Activated B cell treated with CpG ODN at 0.5 μM for 24 hours (primary cell): Measurements from ENCODE around the gene CAMK2A. TPM values are rescaled to one million over a fixed set of nuclear protein-coding genes. Genes with fewer than 3 reads are reported as not detected.

Experiments
- ATAC-seq: fragments of 200-7000 bp; cut with Tn5 transposase; one replicate; pipeline ENCODE4 v1.10.0; 2021; ENCODE audit warnings: low read depth, mild to moderate bottlenecking, moderate library complexity
- CTCF ChIA-PET: fragments of 350-600 bp; sonication (Branson Sonifier 250); formaldehyde crosslinking; loops from one replicate; lab custom pipeline; 2021; ENCODE audit warnings: antibody characterized with exemption; lab: Charles Lee
- POLR2A ChIA-PET: fragments of 350-600 bp; sonication (Branson Sonifier 250); formaldehyde crosslinking; loops from one replicate; lab custom pipeline; 2021; ENCODE audit warnings: antibody characterized with exemption; lab: Charles Lee
- DNase-seq: peaks from one replicate; pipeline ENCODE4 v3.0.0; 2022
- H3K27ac Mint-ChIP-seq: one replicate; pipeline ENCODE4 v1.8.0; 2020; ENCODE audit warnings: mixed read lengths
- H3K27me3 Mint-ChIP-seq: one replicate; pipeline ENCODE4 v1.8.0; 2021; ENCODE audit warnings: mixed read lengths
- H3K36me3 Mint-ChIP-seq: one replicate; pipeline ENCODE4 v1.8.0; 2021; ENCODE audit warnings: low read depth, mixed read lengths
- H3K4me1 Mint-ChIP-seq: one replicate; pipeline ENCODE4 v1.8.0; 2021; ENCODE audit warnings: mixed read lengths
- H3K4me3 Mint-ChIP-seq: one replicate; pipeline ENCODE4 v1.8.0; 2020; ENCODE audit warnings: mild to moderate bottlenecking, mixed read lengths
- H3K9me3 Mint-ChIP-seq: one replicate; pipeline ENCODE4 v1.8.0; 2020; ENCODE audit warnings: mixed read lengths
- intact Hi-C: fragments of 100-400 bp; cut with micrococcal nuclease; formaldehyde crosslinking; loops from one replicate; pipeline ENCODE4 v1.15.1; 2024
- total RNA-seq: library from RNA; stranded (reverse); gene quantifications from 2 replicates; pipeline ENCODE4 v1.2.3, GENCODE V29; 2022
- TF ChIP-seq, protein P1 (sequence below): fragments of 200-600 bp; IDR thresholded peaks from one replicate; pipeline ENCODE4 v1.8.0; 2022; ENCODE audit warnings: antibody characterized with exemption, mild to moderate bottlenecking

Gene CAMK2A
- total RNA-seq, 1 donor from 2014 or later, result not detected

DNA sequence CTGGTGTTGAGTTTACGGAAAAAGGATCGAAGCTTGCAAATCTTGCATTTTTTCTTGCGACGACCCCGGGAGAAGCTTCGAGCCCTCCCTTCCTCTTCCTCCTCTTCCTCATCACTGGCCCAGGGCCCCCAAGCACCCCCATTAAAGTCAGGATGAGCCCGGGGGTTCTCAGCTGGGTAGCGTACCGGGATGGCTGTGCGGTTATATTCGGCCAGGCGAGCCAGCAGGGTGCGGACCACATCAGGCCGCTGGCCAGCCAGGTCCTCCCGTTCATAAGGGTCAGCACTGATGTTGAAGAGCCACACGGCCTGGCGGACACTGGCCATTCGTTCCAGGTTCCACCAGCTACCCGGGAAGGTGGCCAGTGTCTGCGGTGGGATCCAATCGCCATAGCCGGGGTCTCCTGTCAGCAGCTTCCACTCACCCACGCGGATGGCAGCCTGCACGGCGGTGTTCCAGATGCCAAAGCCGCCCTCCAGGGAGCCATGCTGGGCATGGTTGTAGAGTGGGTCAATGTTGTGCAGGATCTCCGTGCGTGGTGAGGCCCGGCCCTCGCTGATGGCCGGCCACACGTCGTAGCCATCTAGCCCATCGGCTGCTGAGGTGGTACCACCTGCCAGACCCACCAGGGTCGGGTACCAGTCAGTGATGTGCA is 7.8 kb upstream of the CAMK2A start:
- H3K36me3 Mint-ChIP-seq, result no peaks in the 10 kb centered on the region
- TF ChIP-seq, protein P1, sequence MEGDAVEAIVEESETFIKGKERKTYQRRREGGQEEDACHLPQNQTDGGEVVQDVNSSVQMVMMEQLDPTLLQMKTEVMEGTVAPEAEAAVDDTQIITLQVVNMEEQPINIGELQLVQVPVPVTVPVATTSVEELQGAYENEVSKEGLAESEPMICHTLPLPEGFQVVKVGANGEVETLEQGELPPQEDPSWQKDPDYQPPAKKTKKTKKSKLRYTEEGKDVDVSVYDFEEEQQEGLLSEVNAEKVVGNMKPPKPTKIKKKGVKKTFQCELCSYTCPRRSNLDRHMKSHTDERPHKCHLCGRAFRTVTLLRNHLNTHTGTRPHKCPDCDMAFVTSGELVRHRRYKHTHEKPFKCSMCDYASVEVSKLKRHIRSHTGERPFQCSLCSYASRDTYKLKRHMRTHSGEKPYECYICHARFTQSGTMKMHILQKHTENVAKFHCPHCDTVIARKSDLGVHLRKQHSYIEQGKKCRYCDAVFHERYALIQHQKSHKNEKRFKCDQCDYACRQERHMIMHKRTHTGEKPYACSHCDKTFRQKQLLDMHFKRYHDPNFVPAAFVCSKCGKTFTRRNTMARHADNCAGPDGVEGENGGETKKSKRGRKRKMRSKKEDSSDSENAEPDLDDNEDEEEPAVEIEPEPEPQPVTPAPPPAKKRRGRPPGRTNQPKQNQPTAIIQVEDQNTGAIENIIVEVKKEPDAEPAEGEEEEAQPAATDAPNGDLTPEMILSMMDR, result no peak
- no peak overlapping the region for H3K4me3 Mint-ChIP-seq
- CTCF ChIA-PET, result no interaction called here
- H3K27me3 Mint-ChIP-seq, result peaks cover 22% of the 10 kb centered on the region
- no peaks in the 10 kb centered on the region for H3K9me3 Mint-ChIP-seq
- POLR2A ChIA-PET, result no interaction called here
- intact Hi-C loops, result no loop called here
- H3K27ac Mint-ChIP-seq, result no peak overlapping the region
- no peaks in the 10 kb centered on the region for H3K4me1 Mint-ChIP-seq
- ATAC-seq (no peak), DNase-seq (no peak)

DNA sequence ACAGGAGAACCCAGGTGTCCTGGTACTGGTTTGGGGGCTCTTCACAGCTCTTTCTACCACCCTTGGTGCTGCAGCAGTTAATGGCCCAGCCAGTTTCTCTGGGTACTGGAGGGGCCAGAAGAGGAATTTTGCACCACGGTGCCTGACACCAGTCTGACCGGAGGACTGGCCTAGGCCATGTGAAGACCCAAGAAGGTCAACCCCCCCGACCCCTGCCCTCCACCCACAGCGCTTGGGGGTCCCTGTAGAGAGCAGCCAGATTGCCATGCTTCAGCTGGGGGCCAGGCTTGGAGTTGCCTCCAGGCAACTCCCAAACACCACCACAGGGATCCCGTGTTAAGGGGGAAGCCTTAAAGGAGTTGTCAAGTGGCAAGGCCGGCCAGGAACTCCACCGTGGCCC is 6.9 kb upstream of the CAMK2A start:
- ChIA-PET POLR2A (no interaction called here), CTCF (no interaction called here)
- Mint-ChIP-seq H3K27me3 (peaks cover 19% of the 10 kb centered on the region), H3K4me1 (no peaks in the 10 kb centered on the region), H3K36me3 (no peaks in the 10 kb centered on the region), H3K4me3 (no peak overlapping the region), H3K27ac (no peak overlapping the region), H3K9me3 (no peaks in the 10 kb centered on the region)
- intact Hi-C loops, result no loop called here
- ATAC-seq (no peak), DNase-seq (no peak)
- TF ChIP-seq, protein P1, result no peak

DNA sequence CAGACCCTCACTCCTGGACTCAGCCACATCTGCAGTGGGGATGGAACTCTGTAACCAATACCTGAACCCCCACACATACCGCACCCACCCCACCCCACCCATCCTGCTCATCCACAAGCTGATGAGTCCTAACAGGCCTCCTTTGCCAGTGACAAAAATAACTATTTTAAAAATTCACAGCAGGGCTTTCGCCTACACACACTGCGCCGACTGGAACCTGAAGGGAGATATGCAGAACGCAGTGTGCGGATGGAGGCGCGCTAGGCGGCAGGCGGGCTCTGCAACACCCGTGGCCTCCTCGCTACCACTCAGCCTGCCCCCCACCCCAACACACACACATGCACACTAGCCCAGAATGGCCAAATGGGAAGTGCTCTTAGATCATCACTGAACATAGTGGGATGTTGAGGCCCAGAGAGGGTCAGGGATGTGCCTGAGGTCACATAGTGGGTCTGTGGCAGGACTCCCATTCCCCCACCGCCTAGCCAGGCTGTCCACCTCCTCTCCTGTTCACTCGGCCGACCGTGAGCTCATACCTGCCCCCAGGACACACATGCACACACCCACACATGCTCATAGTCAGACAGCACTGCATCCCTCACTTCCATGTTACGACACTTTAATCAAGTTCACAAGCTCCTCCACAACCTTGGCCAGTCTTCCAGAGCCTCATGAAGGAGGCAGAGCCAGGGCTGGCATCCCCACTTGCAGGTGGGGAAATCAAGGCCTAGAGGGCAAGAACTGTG is 6.3 kb upstream of the CAMK2A start:
- H3K27me3 Mint-ChIP-seq, result peaks cover 14% of the 10 kb centered on the region

DNA sequence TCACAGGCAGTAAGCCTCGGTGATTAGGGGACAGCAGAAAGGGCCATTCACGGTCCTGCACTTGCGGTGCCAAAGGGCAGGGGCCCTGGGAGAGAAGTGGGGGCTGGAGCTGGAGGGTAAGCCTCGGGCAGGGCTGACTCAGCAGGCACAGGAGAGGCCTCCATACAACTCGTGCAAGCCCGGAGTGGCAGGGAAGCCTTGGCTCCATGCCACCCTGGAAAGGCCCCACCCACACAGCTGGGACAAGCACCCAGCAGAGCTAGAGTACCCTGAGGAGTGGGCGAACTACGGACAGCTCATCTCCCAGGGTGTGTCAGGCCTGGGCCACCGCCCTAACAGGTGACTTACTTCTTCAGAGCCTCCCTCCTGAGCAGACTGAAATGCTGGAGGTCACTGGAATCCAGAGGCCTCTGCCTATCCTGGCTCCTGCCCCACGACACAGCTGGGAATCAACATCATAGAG is 5.6 kb upstream of the CAMK2A start:
- peaks cover 10% of the 10 kb centered on the region for H3K27me3 Mint-ChIP-seq
- H3K27ac Mint-ChIP-seq, result no peak overlapping the region
- H3K4me1 Mint-ChIP-seq, result no peaks in the 10 kb centered on the region
- ChIA-PET CTCF (no interaction called here), POLR2A (no interaction called here)
- TF ChIP-seq, protein P1, result no peak
- ATAC-seq (no peak), DNase-seq (no peak)
- H3K4me3 Mint-ChIP-seq, result no peak overlapping the region
- no peaks in the 10 kb centered on the region for H3K36me3 Mint-ChIP-seq
- H3K9me3 Mint-ChIP-seq, result no peaks in the 10 kb centered on the region
- intact Hi-C loops, result no loop called here

More for the DNA sequence above, 6.3 kb upstream of the CAMK2A start:
- Mint-ChIP-seq H3K9me3 (no peaks in the 10 kb centered on the region), H3K36me3 (no peaks in the 10 kb centered on the region), H3K4me1 (no peaks in the 10 kb centered on the region), H3K4me3 (no peak overlapping the region), H3K27ac (no peak overlapping the region)
- TF ChIP-seq, protein P1, result no peak
- no peak for DNase-seq
- no peak for ATAC-seq
- intact Hi-C loops, result no loop called here
- ChIA-PET CTCF (no interaction called here), POLR2A (no interaction called here)

DNA sequence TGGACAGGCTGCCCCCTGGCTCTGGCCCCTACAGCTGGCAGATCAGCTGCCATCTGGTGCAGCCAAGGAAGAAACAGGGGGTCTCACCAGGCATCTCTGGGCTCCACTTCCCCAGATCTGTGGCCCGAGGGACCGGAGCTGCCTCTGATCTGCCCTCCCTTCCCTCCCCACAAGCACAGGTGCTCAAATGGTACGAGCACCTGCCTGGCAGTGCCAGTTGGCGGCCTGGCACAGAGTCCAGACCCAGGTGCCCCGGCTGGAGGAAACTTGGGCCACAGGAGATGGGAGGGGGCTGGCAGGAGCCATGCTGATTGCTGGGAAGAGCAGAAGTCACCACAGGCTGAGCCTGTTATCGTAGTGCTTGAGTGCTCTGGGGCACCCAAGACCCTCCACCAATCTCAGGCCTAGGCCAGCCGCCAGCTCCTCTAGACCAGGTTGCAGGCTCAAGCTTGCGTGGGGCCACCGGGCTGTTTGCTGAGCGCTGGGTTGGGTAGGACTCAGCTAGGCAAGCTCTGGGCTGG is 5.0 kb upstream of the CAMK2A start:
- H3K27ac Mint-ChIP-seq, result no peak overlapping the region
- intact Hi-C loops, result no loop called here

More for the DNA sequence above, 5.0 kb upstream of the CAMK2A start:
- CTCF ChIA-PET, result no interaction called here
- ATAC-seq (no peak), DNase-seq (no peak)
- TF ChIP-seq, protein P1, result no peak
- H3K36me3 Mint-ChIP-seq, result no peaks in the 10 kb centered on the region
- H3K4me1 Mint-ChIP-seq, result no peaks in the 10 kb centered on the region
- H3K9me3 Mint-ChIP-seq, result no peaks in the 10 kb centered on the region
- peaks cover 5% of the 10 kb centered on the region for H3K27me3 Mint-ChIP-seq
- POLR2A ChIA-PET, result no interaction called here
- no peak overlapping the region for H3K4me3 Mint-ChIP-seq
